GM21619 (cell line): Measurements from ENCODE around the gene CMSS1.

Experiments
- ATAC-seq: cut with Tn5 transposase; IDR thresholded peaks from one replicate; pipeline ENCODE4 v1.9.1; 2021; ENCODE audit not compliant: unreplicated experiment

Gene CMSS1

GRCh38 chr3:99978221-99978620 lies 160.6 kb downstream of the CMSS1 start:
- no peak for ATAC-seq

- no peak for ATAC-seq
Observed at GRCh38 chr3:99980606-99981005, 162.9 kb downstream of the CMSS1 start.

- ATAC-seq = no peak
Observed at GRCh38 chr3:99981138-99981537, 163.5 kb downstream of the CMSS1 start.

- ATAC-seq = no peak
Observed at GRCh38 chr3:99982650-99983049, 165.0 kb downstream of the CMSS1 start.

GRCh38 chr3:99984139-99984538 lies 166.5 kb downstream of the CMSS1 start:
- no peak for ATAC-seq

- no peak for ATAC-seq
Observed at GRCh38 chr3:99984668-99985067, 167.0 kb downstream of the CMSS1 start.

GRCh38 chr3:99990179-99990578 lies 172.5 kb downstream of the CMSS1 start:
- no peak for ATAC-seq

GRCh38 chr3:99997293-99997692 lies 179.6 kb downstream of the CMSS1 start:
- no peak for ATAC-seq

GRCh38 chr3:99999536-99999935 lies 181.9 kb downstream of the CMSS1 start:
- ATAC-seq = no peak

- no peak for ATAC-seq
Observed at GRCh38 chr3:100001083-100001482, 183.4 kb downstream of the CMSS1 start.

GRCh38 chr3:100001526-100002270 lies 184.0 kb downstream of the CMSS1 start:
- no peak for ATAC-seq

- no peak for ATAC-seq
Observed at GRCh38 chr3:100002599-100003350, 185.1 kb downstream of the CMSS1 start.

GRCh38 chr3:100003609-100004503 lies 186.2 kb downstream of the CMSS1 start:
- ATAC-seq = no peak

- no peak for ATAC-seq
Observed at GRCh38 chr3:100004931-100005330, 187.3 kb downstream of the CMSS1 start.

- ATAC-seq = no peak
Observed at GRCh38 chr3:100005665-100006393, 188.2 kb downstream of the CMSS1 start.

- ATAC-seq = no peak
Observed at GRCh38 chr3:100006570-100007271, 189.1 kb downstream of the CMSS1 start.

- no peak for ATAC-seq
Observed at GRCh38 chr3:100007313-100007712, 189.7 kb downstream of the CMSS1 start.

GRCh38 chr3:100008081-100008698 lies 190.5 kb downstream of the CMSS1 start:
- ATAC-seq = no peak

- no peak for ATAC-seq
Observed at GRCh38 chr3:100009276-100010086, 191.8 kb downstream of the CMSS1 start.
